K562 (cell line): ENCODE data around the gene PACS1. TPM values are rescaled to one million over a fixed set of nuclear protein-coding genes. Genes with fewer than 3 reads are reported as not detected.

Experiments
- AFF4 ChIP-seq: sonication (generic); formaldehyde crosslinking; IDR thresholded peaks from 2 replicates; pipeline ENCODE4 v1.8.0; 2023; ENCODE audit warnings: mild to moderate bottlenecking, missing genetic modification reagents
- FOXO4 ChIP-seq: fragments of 450-650 bp; formaldehyde crosslinking; IDR thresholded peaks from 2 replicates; pipeline ENCODE4 v1.4.0; 2020; ENCODE audit warnings: mild to moderate bottlenecking, moderate library complexity
- MAZ ChIP-seq, 2 experiments: fragments of 450-650 bp in 1 of 2; sonication (generic) in 1 of 2; formaldehyde crosslinking; IDR thresholded peaks in 1 of 2; conservative IDR thresholded peaks in 1 of 2; 2 replicates each; pipeline versions ENCODE4 v1.4.0 to v1.5.0; 2020; ENCODE audit warnings: mild to moderate bottlenecking in 1 of 2, missing genetic modification reagents in 1 of 2
- RNF219 ChIP-seq: fragments of 250-450 bp; sonication (Bioruptor Pico); IDR thresholded peaks from 2 replicates; pipeline ENCODE4 v1.5.0; 2022; ENCODE audit warnings: mild to moderate bottlenecking
- ZBTB17 ChIP-seq: fragments of 450-650 bp; formaldehyde crosslinking; IDR thresholded peaks from 2 replicates; pipeline ENCODE4 v1.4.0; 2020; ENCODE audit warnings: mild to moderate bottlenecking
- ZBTB40 ChIP-seq, 2 experiments: fragments of 450-650 bp in 1 of 2; sonication (generic) in 1 of 2; formaldehyde crosslinking in 1 of 2; IDR thresholded peaks; 2 replicates each; pipeline versions ENCODE4 v1.7.1 to v1.9.0; 2016 to 2022; ENCODE audit warnings: inconsistent platforms in 1 of 2, mild to moderate bottlenecking in 1 of 2, missing genetic modification reagents in 1 of 2
- ZNF212 ChIP-seq: fragments of 450-650 bp; formaldehyde crosslinking; IDR thresholded peaks from 2 replicates; pipeline ENCODE4 v1.4.0; 2020; ENCODE audit warnings: mild to moderate bottlenecking
- ZNF239 ChIP-seq: fragments of 250-450 bp; sonication (Bioruptor Pico); IDR thresholded peaks from 2 replicates; pipeline ENCODE4 v1.4.0; 2020; ENCODE audit warnings: mild to moderate bottlenecking
- polyA plus RNA-seq, 8 experiments: library from polyadenylated mRNA; depleted of rRNA in 4 of 8; stranded (reverse) in 5 of 8; unstranded in 3 of 8; fragments of >200 nt; fragmentation: Nextera tagmentation in 2 of 8; fragmentation: Illumina TruSeq in 1 of 8; extraction: Ambion mirVana in 2 of 8; extraction: Trizol in 1 of 8; gene quantifications; 2 replicates each; pipeline versions ENCODE4 v1.2.1 to v1.2.3, GENCODE V29; 2011 to 2014; ENCODE audit warnings: inconsistent platforms in 1 of 8, missing spikeins in 1 of 8
- total RNA-seq, 7 experiments: library from RNA; depleted of rRNA in 6 of 7; stranded (reverse); fragments of >200 nt in 6 of 7; fragmentation: Illumina TruSeq in 2 of 7; extraction: Trizol in 2 of 7; gene quantifications; 2 replicates each; pipeline versions ENCODE4 v1.2.1 to v1.2.3, GENCODE V29; 2011 to 2021; ENCODE audit warnings: low replicate concordance in 1 of 7

PACS1 gene
- total and polyA plus RNA-seq, 9 of the 15 experiments (the other 6 are each of a cell fraction or from before 2014, with no cell fraction given): 0.34 to 28.1 (median 8.5) TPM

GRCh38 chr11:66289548-66290329, 219.7 kb downstream of the PACS1 start (continued):
- TF ChIP-seq RNF219 (peak; percentile 48; the same call in 1 of the 2 replicates), ZBTB17 (CRISPR knock-in tag) (0 out of 2 replicates have a peak, but pooled peaks have one; percentile 23), ZBTB40 (IDR thresholded peaks at IDR 0.05) (no peak), ZBTB40 (CRISPR knock-in tag; IDR thresholded peaks at IDR 0.05) (no peak), AFF4 (CRISPR knock-in tag) (peak; percentile 68), FOXO4 (CRISPR knock-in tag) (no peak), ZNF212 (CRISPR knock-in tag) (no peak), MAZ (CRISPR knock-in tag; conservative IDR thresholded peaks at IDR 0.05 in 1 of 2, IDR thresholded peaks at IDR 0.05 in 1 of 2) (peak in 1 of 2 experiments; percentile 76; a peak in 2 of 4 replicates), ZNF239 (CRISPR knock-in tag) (no peak)
